Measurements from ENCODE around the gene CCDC177.

GRCh38 chr14:69548566-69548965 is 26.1 kb downstream of the CCDC177 start:
- TF ChIP-seq ZFP36 (IDR thresholded peaks at IDR 0.05; ENCODE audit: borderline replicate concordance, partially characterized antibody) (no peak), BHLHE40 (IDR thresholded peaks at IDR 0.05; ENCODE audit: low read depth, low read length) (no peak), POLR2A (IDR thresholded peaks at IDR 0.05; ENCODE audit: low read length) (no peak), TFCP2L1 (CRISPR knock-in tag; IDR thresholded peaks at IDR 0.05) (no peak)
